ENCODE measurements around the gene SLC35G2.

- TF ChIP-seq POLR2AphosphoS5 (IDR thresholded peaks at IDR 0.05; ENCODE audit: low read depth, low read length) (no peak), TAF1 (IDR thresholded peaks at IDR 0.05; ENCODE audit: low read depth, low read length) (no peak)
These were observed 80.0 kb downstream of the SLC35G2 start for GRCh38 chr3:136898954-136899353.

Data from GM12891 (cell line).